PC-9 (cell line): ENCODE measurements around the gene WDR27. TPM values are rescaled to one million over a fixed set of nuclear protein-coding genes. Genes with fewer than 3 reads are reported as not detected.
"Not testable (repeated sequence)": the region's sequence is repeated elsewhere in the genome, so short reads cannot be mapped to it uniquely, and the experiment has no call there.

Experiments used
- BruUV-seq: library from RNA; stranded (reverse); fragments of 400-500 nt; replicated peaks from 2 replicates; lab custom pipeline; 2021; lab: Mats Ljungman, UMichigan
- CTCF ChIA-PET: fragments of 300-600 bp; sonication (Branson Sonifier 250); formaldehyde crosslinking; loops from one replicate; lab custom pipeline; 2022; ENCODE audit warnings: antibody characterized with exemption; lab: Charles Lee
- POLR2A ChIA-PET: fragments of 300-600 bp; sonication (Branson Sonifier 250); formaldehyde crosslinking; loops from one replicate; lab custom pipeline; 2022; ENCODE audit warnings: antibody characterized with exemption; ENCODE audit not compliant: unreplicated experiment; lab: Charles Lee
- DNase-seq, 2 experiments: peaks; one replicate each; pipeline versions ENCODE4 v3.0.0 to v3.0.0-alpha.2; 2015 to 2022; ENCODE audit warnings: mixed read lengths in 1 of 2
- H2AFZ ChIP-seq: fragments of 200-600 bp; sonication (generic); 2 replicates; pipeline ENCODE4 v1.8.1; 2017; ENCODE audit warnings: antibody characterized with exemption
- H3F3A ChIP-seq: fragments of 200-600 bp; sonication (generic); 2 replicates; pipeline ENCODE4 v1.8.1; 2017; ENCODE audit warnings: antibody characterized with exemption, mild to moderate bottlenecking, low read depth; ENCODE audit not compliant: insufficient read depth
- H3K27ac ChIP-seq: fragments of 200-600 bp; sonication (generic); 2 replicates; pipeline ENCODE4 v1.6.1; 2016; ENCODE audit warnings: mixed run types
- H3K27me3 ChIP-seq: fragments of 200-600 bp; sonication (generic); 2 replicates; pipeline ENCODE4 v1.6.1; 2016; ENCODE audit warnings: low read depth, mixed run types; ENCODE audit not compliant: insufficient read depth
- H3K36me3 ChIP-seq: fragments of 200-600 bp; sonication (generic); 2 replicates; pipeline ENCODE4 v1.6.1; 2016; ENCODE audit warnings: low read depth, mixed run types
- H3K4me1 ChIP-seq: fragments of 200-600 bp; sonication (generic); replicated peaks from 2 replicates; pipeline ENCODE4 v1.6.1; 2016; ENCODE audit warnings: mixed run types; ENCODE audit not compliant: insufficient read depth
- H3K4me2 ChIP-seq: fragments of 200-600 bp; sonication (generic); 2 replicates; pipeline ENCODE4 v1.6.1; 2017; ENCODE audit warnings: mixed run types
- H3K4me3 ChIP-seq: fragments of 200-600 bp; sonication (generic); 2 replicates; pipeline ENCODE4 v1.6.1; 2016; ENCODE audit warnings: mixed run types
- H3K79me2 ChIP-seq: fragments of 200-600 bp; sonication (generic); 2 replicates; pipeline ENCODE4 v1.6.1; 2017; ENCODE audit warnings: low read depth, mixed run types
- H3K9me2 ChIP-seq: fragments of 200-600 bp; sonication (generic); 2 replicates; pipeline ENCODE4 v1.8.1; 2017; ENCODE audit warnings: mild to moderate bottlenecking; ENCODE audit not compliant: insufficient read depth
- H3K9me3 ChIP-seq: fragments of 200-600 bp; sonication (generic); 2 replicates; pipeline ENCODE4 v1.8.1; 2016; ENCODE audit warnings: low read depth; ENCODE audit not compliant: insufficient read depth
- H4K20me1 ChIP-seq: fragments of 200-600 bp; sonication (generic); 2 replicates; pipeline ENCODE4 v1.8.1; 2017; ENCODE audit not compliant: insufficient read depth
- CTCF ChIP-seq: fragments of 200-600 bp; sonication (generic); conservative IDR thresholded peaks from 2 replicates; pipeline ENCODE4 v1.6.1; 2017; ENCODE audit warnings: mixed run types, antibody characterized with exemption, mild to moderate bottlenecking, moderate library complexity
- EZH2 ChIP-seq: fragments of 200-600 bp; sonication (generic); IDR thresholded peaks from 2 replicates; pipeline ENCODE4 v1.8.0; 2017; ENCODE audit warnings: antibody characterized with exemption, low read depth
- intact Hi-C: fragments of 100-400 bp; cut with micrococcal nuclease; formaldehyde crosslinking; loops from one replicate; pipeline ENCODE4 v1.10.0; 2022; ENCODE audit not compliant: unreplicated experiment
- total RNA-seq: library from RNA; stranded (reverse); gene quantifications from 2 replicates; pipeline ENCODE4 v1.2.3, GENCODE V29; 2021

Gene WDR27
- total RNA-seq, 1 experiment from 2014 or later: 54.2 TPM

- ChIA-PET POLR2A (no interaction called here), CTCF (no interaction called here)
- no peaks in the 10 kb centered on the region for H3K27me3 ChIP-seq
- no peaks in the 10 kb centered on the region for H3K9me3 ChIP-seq
- no TSS peak for BruUV-seq
- H3K4me1 ChIP-seq: no peaks in the 10 kb centered on the region
- no peak overlapping the region for H2AFZ ChIP-seq
- H3K27ac ChIP-seq: no peak overlapping the region
- no peak overlapping the region for H3K4me2 ChIP-seq
- TF ChIP-seq CTCF (no peak), EZH2 (no peak)
- H3K79me2 ChIP-seq: no peaks in the 10 kb centered on the region
- no peaks in the 10 kb centered on the region for H3K36me3 ChIP-seq
- H3F3A ChIP-seq: no peaks in the 10 kb centered on the region
- intact Hi-C loops: no loop called here
- H3K4me3 ChIP-seq: no peak overlapping the region
- no peaks in the 10 kb centered on the region for H4K20me1 ChIP-seq
- no peak for DNase-seq
- H3K9me2 ChIP-seq: no peaks in the 10 kb centered on the region
Observed at GRCh38 chr6:169445227-169445626, 256.6 kb downstream of the WDR27 start.

GRCh38 chr6:169441292-169441691 is 260.5 kb downstream of the WDR27 start:
- Histone ChIP-seq H2AFZ (no peak overlapping the region), H3K9me3 (no peaks in the 10 kb centered on the region), H3K27me3 (no peaks in the 10 kb centered on the region), H3K4me2 (no peak overlapping the region), H3K79me2 (no peaks in the 10 kb centered on the region), H3K4me1 (no peaks in the 10 kb centered on the region), H3K4me3 (no peak overlapping the region), H3K36me3 (no peaks in the 10 kb centered on the region), H3K27ac (no peak overlapping the region), H3F3A (no peaks in the 10 kb centered on the region), H3K9me2 (no peaks in the 10 kb centered on the region), H4K20me1 (no peaks in the 10 kb centered on the region)
- DNase-seq: no peak
- POLR2A ChIA-PET: no interaction called here
- CTCF ChIA-PET: no interaction called here
- TF ChIP-seq CTCF: no peak
- TF ChIP-seq EZH2: no peak
- BruUV-seq: no TSS peak
- intact Hi-C loops: no loop called here

GRCh38 chr6:169439710-169440109 is 262.1 kb downstream of the WDR27 start:
- Histone ChIP-seq H2AFZ (no peak overlapping the region), H3K27me3 (no peaks in the 10 kb centered on the region), H3K27ac (no peak overlapping the region), H3K4me1 (no peaks in the 10 kb centered on the region), H3K9me2 (no peaks in the 10 kb centered on the region), H3F3A (no peaks in the 10 kb centered on the region), H3K9me3 (no peaks in the 10 kb centered on the region), H3K4me2 (no peak overlapping the region), H3K4me3 (no peak overlapping the region), H3K36me3 (no peaks in the 10 kb centered on the region), H4K20me1 (no peaks in the 10 kb centered on the region), H3K79me2 (no peaks in the 10 kb centered on the region)
- no peak for DNase-seq
- ChIA-PET CTCF (no interaction called here), POLR2A (no interaction called here)
- intact Hi-C loops: no loop called here
- no TSS peak for BruUV-seq
- no peak for TF ChIP-seq EZH2

- H3K27me3 ChIP-seq, H3K27ac ChIP-seq, intact Hi-C loops, H4K20me1 ChIP-seq, BruUV-seq, H3K79me2 ChIP-seq, POLR2A ChIA-PET, H3K9me3 ChIP-seq, DNase-seq, H3K36me3 ChIP-seq, H3K9me2 ChIP-seq, H3K4me3 ChIP-seq, H3K4me1 ChIP-seq, H2AFZ ChIP-seq, H3F3A ChIP-seq, CTCF ChIA-PET, H3K4me2 ChIP-seq: not testable (repeated sequence)
Observed at GRCh38 chr6:169434554-169434953, 267.3 kb downstream of the WDR27 start.
